Peyer's patch (tissue), 4 donors: ENCODE data around the gene PLA2G4B.

Experiments used
- CTCF ChIP-seq, 6 experiments: fragments of 450-650 bp in 4 of 6; fragments of 200-600 bp in 2 of 6; sonication (generic) in 1 of 6; IDR thresholded peaks; one replicate each; pipeline ENCODE4 v1.5.1; 2017 to 2019; ENCODE audit warnings: antibody characterized with exemption in 6 of 6, mild to moderate bottlenecking in 3 of 6, moderate library complexity in 1 of 6
- POLR2A ChIP-seq, 2 donors: fragments of 450-650 bp; IDR thresholded peaks; one replicate each; pipeline ENCODE4 v1.5.1; 2017; ENCODE audit warnings: antibody characterized with exemption in 2 of 2, mild to moderate bottlenecking in 2 of 2, moderate library complexity in 2 of 2

GRCh38 chr15:41829959-41830646 lies 8.5 kb upstream of the PLA2G4B start:
- TF ChIP-seq CTCF (IDR thresholded peaks at IDR 0.05): no peak
- no peak for TF ChIP-seq POLR2A (IDR thresholded peaks at IDR 0.05)
